HepG2 (cell line): ENCODE data around the gene KIF13A. TPM values are rescaled to one million over a fixed set of nuclear protein-coding genes. Genes with fewer than 3 reads are reported as not detected.

Experiments
- ATAC-seq: fragments of 200-7000 bp; cut with Tn5 transposase; 3 replicates; pipeline ENCODE4 v1.9.1; 2020; ENCODE audit warnings: mild to moderate bottlenecking, moderate library complexity
- BruUV-seq: library from RNA; stranded (reverse); fragments of 400-500 nt; replicated peaks from 2 replicates; lab custom pipeline; 2021; lab: Mats Ljungman, UMichigan
- CTCF ChIA-PET: fragments of 300-600 bp; formaldehyde crosslinking; extraction: SDS; loops from one replicate; lab custom pipeline; 2021; ENCODE audit warnings: low total read pairs, inconsistent platforms, low intra/inter-chr PET ratio; lab: Yijun Ruan, JAX
- POLR2A ChIA-PET: fragments of 350-600 bp; sonication (Branson Sonifier 250); formaldehyde crosslinking; loops from one replicate; lab custom pipeline; 2020; ENCODE audit warnings: antibody characterized with exemption, inconsistent platforms; lab: Yijun Ruan, JAX
- DNase-seq: peaks from one replicate; pipeline ENCODE4 v3.0.0-alpha.2; 2015; ENCODE audit warnings: low spot score
- FAIRE-seq: peaks from 3 replicates; lab custom pipeline; 2011; peaks lifted over from hg19 to GRCh38; lab: Jason Lieb, UNC
- H2AFZ ChIP-seq: one replicate; pipeline ENCODE4 v1.6.1; 2011; ENCODE audit warnings: low read length, inconsistent platforms
- H3K27ac ChIP-seq: fragments of 300-600 bp; 3 replicates; pipeline ENCODE4 v1.8.0; 2011; ENCODE audit warnings: mixed run types, mild to moderate bottlenecking, mixed read lengths, low read length, inconsistent platforms; ENCODE audit not compliant: insufficient read depth; ENCODE audit errors: extremely low read length
- H3K27me3 ChIP-seq, 2 experiments: fragments of 200-600 bp in 1 of 2; 2 replicates in 1 of 2; 3 replicates in 1 of 2; pipeline versions ENCODE4 v1.6.0 to v1.8.0; 2011; ENCODE audit warnings: low read length in 2 of 2, mild to moderate bottlenecking in 2 of 2, moderate library complexity in 2 of 2, inconsistent platforms in 1 of 2; ENCODE audit not compliant: insufficient read depth in 2 of 2, control insufficient read depth in 1 of 2
- H3K36me3 ChIP-seq, 2 experiments: fragments of 200-600 bp in 1 of 2; replicated peaks in 1 of 2; 2 replicates in 1 of 2; 3 replicates in 1 of 2; pipeline versions ENCODE4 v1.5.1 to v1.8.0; 2011; ENCODE audit warnings: low read length in 2 of 2, inconsistent platforms in 1 of 2; ENCODE audit not compliant: insufficient read depth in 2 of 2, control insufficient read depth in 1 of 2
- H3K4me1 ChIP-seq: 2 replicates; pipeline ENCODE4 v1.5.1; 2012; ENCODE audit warnings: low read length, inconsistent platforms; ENCODE audit not compliant: insufficient read depth
- H3K4me2 ChIP-seq: 2 replicates; pipeline ENCODE4 v1.6.0; 2011; ENCODE audit warnings: low read depth, low read length, inconsistent platforms
- H3K4me3 ChIP-seq, 3 experiments: fragments of 200-600 bp in 1 of 3; sonication (generic), shearing (Covaris generic) in 1 of 3; replicated peaks in 1 of 3; 2 replicates each; pipeline ENCODE4 v1.5.1; 2011 to 2016; ENCODE audit warnings: low read length in 3 of 3, inconsistent platforms in 2 of 3, low read depth in 2 of 3, mild to moderate bottlenecking in 2 of 3, control low read depth in 1 of 3, mixed read lengths in 1 of 3; ENCODE audit not compliant: insufficient read depth in 1 of 3
- H3K79me2 ChIP-seq: one replicate; pipeline ENCODE4 v1.6.1; 2011; ENCODE audit warnings: low read length, inconsistent platforms; ENCODE audit not compliant: insufficient read depth
- H3K9ac ChIP-seq: 2 replicates; pipeline ENCODE4 v1.6.0; 2011; ENCODE audit warnings: mild to moderate bottlenecking, low read depth, low read length, inconsistent platforms; ENCODE audit not compliant: insufficient read depth
- H3K9me3 ChIP-seq: 2 replicates; pipeline ENCODE4 v1.5.1; 2012; ENCODE audit warnings: mild to moderate bottlenecking, low read length
- H4K20me1 ChIP-seq: 2 replicates; pipeline ENCODE4 v1.6.0; 2011; ENCODE audit warnings: inconsistent platforms, mild to moderate bottlenecking, low read length, moderate library complexity; ENCODE audit not compliant: insufficient read depth
- GABPB1 ChIP-seq: IDR thresholded peaks from 2 replicates; pipeline ENCODE4 v1.6.1; 2016; ENCODE audit warnings: mild to moderate bottlenecking, missing genetic modification reagents, moderate library complexity, missing compliant biosample characterization
- GLI4 ChIP-seq: sonication (generic); formaldehyde crosslinking; IDR thresholded peaks from 2 replicates; pipeline ENCODE4 v1.5.1; 2020; ENCODE audit warnings: missing genetic modification reagents, mild to moderate bottlenecking, moderate library complexity, borderline replicate concordance
- ISX ChIP-seq: sonication (generic); formaldehyde crosslinking; conservative IDR thresholded peaks from 2 replicates; pipeline ENCODE4 v1.5.0; 2020; ENCODE audit warnings: missing genetic modification reagents
- KAT8 ChIP-seq: IDR thresholded peaks from 2 replicates; pipeline ENCODE4 v1.6.1; 2016; ENCODE audit warnings: missing genetic modification reagents, missing compliant biosample characterization
- KLF13 ChIP-seq: sonication (generic); formaldehyde crosslinking; IDR thresholded peaks from 2 replicates; pipeline ENCODE4 v1.4.0; 2020; ENCODE audit warnings: mild to moderate bottlenecking, missing genetic modification reagents
- MAFF ChIP-seq: IDR thresholded peaks from 2 replicates; pipeline ENCODE4 v1.6.1; 2011; ENCODE audit warnings: low read depth, low read length, improper control_type of control experiment
- PHF8 ChIP-seq: sonication (generic); formaldehyde crosslinking; IDR thresholded peaks from 2 replicates; pipeline ENCODE4 v1.5.0; 2020; ENCODE audit warnings: missing genetic modification reagents
- SALL2 ChIP-seq: sonication (generic); formaldehyde crosslinking; IDR thresholded peaks from 2 replicates; pipeline ENCODE4 v1.8.1; 2023; ENCODE audit warnings: mild to moderate bottlenecking, missing genetic modification reagents, inconsistent platforms
- SAP130 ChIP-seq: IDR thresholded peaks from 2 replicates; pipeline ENCODE4 v1.6.1; 2016; ENCODE audit warnings: low read depth
- SP5 ChIP-seq: IDR thresholded peaks from 2 replicates; pipeline ENCODE4 v1.6.1; 2016; ENCODE audit warnings: low read depth, borderline replicate concordance
- TCF7L2 ChIP-seq: IDR thresholded peaks from 2 replicates; pipeline ENCODE4 v1.6.1; 2011; ENCODE audit warnings: mild to moderate bottlenecking, low read depth, low read length, moderate library complexity
- THAP8 ChIP-seq: sonication (generic); formaldehyde crosslinking; IDR thresholded peaks from 2 replicates; pipeline ENCODE4 v1.5.1; 2020; ENCODE audit warnings: missing genetic modification reagents, mild to moderate bottlenecking, borderline replicate concordance
- XRCC5 ChIP-seq: fragments of 200-400 bp; formaldehyde crosslinking; optimal IDR thresholded peaks from 2 replicates; pipeline ENCODE3; 2017; ENCODE audit warnings: mild to moderate bottlenecking, low read length
- ZFP62 ChIP-seq: sonication (generic); formaldehyde crosslinking; IDR thresholded peaks from 2 replicates; pipeline ENCODE4 v1.4.0; 2020; ENCODE audit warnings: missing genetic modification reagents
- ZNF205 ChIP-seq: IDR thresholded peaks from 2 replicates; pipeline ENCODE4 v1.6.1; 2018; ENCODE audit warnings: missing biosample characterization, missing genetic modification reagents
- ZNF367 ChIP-seq: sonication (generic); formaldehyde crosslinking; IDR thresholded peaks from 2 replicates; pipeline ENCODE4 v1.4.0; 2020; ENCODE audit warnings: missing genetic modification reagents, borderline replicate concordance
- ZNF644 ChIP-seq: IDR thresholded peaks from 2 replicates; pipeline ENCODE4 v1.6.1; 2016; ENCODE audit warnings: low read depth
- ZNF703 ChIP-seq: sonication (generic); formaldehyde crosslinking; IDR thresholded peaks from 2 replicates; pipeline ENCODE4 v1.5.1; 2020; ENCODE audit warnings: missing genetic modification reagents, mild to moderate bottlenecking, moderate library complexity, borderline replicate concordance
- ZNF710 ChIP-seq: sonication (generic); formaldehyde crosslinking; IDR thresholded peaks from 2 replicates; pipeline ENCODE4 v1.5.0; 2020; ENCODE audit warnings: mild to moderate bottlenecking, missing genetic modification reagents, borderline replicate concordance
- ZNF891 ChIP-seq: sonication (generic); formaldehyde crosslinking; IDR thresholded peaks from 2 replicates; pipeline ENCODE4 v1.5.0; 2020; ENCODE audit warnings: mild to moderate bottlenecking, missing genetic modification reagents
- WGBS: methylation state at CpG from one replicate; pipeline ENCODE4 v1.1.6; 2017; ENCODE audit warnings: low lambda C conversion rate; 5-methylcytosine and 5-hydroxymethylcytosine counted together
- in situ Hi-C: cut with HindIII; loops from 2 replicates; pipeline ENCODE4 v1.10.0; 2017; ENCODE audit warnings: low pct_unique_long_range_greater_than_20kb; ENCODE audit not compliant: extremely low pct_ligation_motif_present
- intact Hi-C: fragments of 100-400 bp; cut with micrococcal nuclease; formaldehyde crosslinking; loops from one replicate; pipeline ENCODE4 v1.10.0; 2022; ENCODE audit not compliant: unreplicated experiment
- polyA plus RNA-seq, 8 experiments: library from polyadenylated mRNA; depleted of rRNA in 3 of 8; stranded (reverse) in 7 of 8; unstranded in 1 of 8; fragments of >200 nt; fragmentation: Illumina TruSeq in 4 of 8; extraction: Trizol in 4 of 8; gene quantifications; 2 replicates each; pipeline versions ENCODE4 v1.2.1 to v1.2.3, GENCODE V29; 2011 to 2016; ENCODE audit warnings: low read depth in 4 of 8, missing spikeins in 1 of 8, mixed read lengths in 1 of 8; ENCODE audit not compliant: insufficient read depth in 1 of 8
- total RNA-seq, 5 experiments: library from RNA; depleted of rRNA; stranded (reverse); fragments of >200 nt; fragmentation: Illumina TruSeq; extraction: Trizol; gene quantifications; 2 replicates each; pipeline ENCODE4 v1.2.3, GENCODE V29; 2016; ENCODE audit warnings: low read depth in 1 of 5

Gene KIF13A
- total and polyA plus RNA-seq, 2 of the 13 experiments (the other 11 are each of a cell fraction or from before 2014, with no cell fraction given) = 21.1 to 37.2 TPM

GRCh38 chr6:17829905-17830304 lies 157.5 kb downstream of the KIF13A start:
- DNase-seq (no peak), ATAC-seq (no peak), FAIRE-seq (no peak)
- 75% methylated on average over 3 of the region's 3 CpGs for WGBS
- no peak for TF ChIP-seq ZNF710
- TF ChIP-seq XRCC5 = no peak
- no peak for TF ChIP-seq ZNF644
- no peak for TF ChIP-seq ISX (CRISPR knock-in tag)
- no peak for TF ChIP-seq ZNF205 (CRISPR knock-in tag)
- no peak for TF ChIP-seq MAFF
- no peak for TF ChIP-seq TCF7L2
- no peak for TF ChIP-seq SP5 (CRISPR knock-in tag)
- no peak for TF ChIP-seq GLI4 (CRISPR knock-in tag)
- no peak for TF ChIP-seq ZNF891 (CRISPR knock-in tag)
- no peak for TF ChIP-seq ZNF703 (CRISPR knock-in tag)
- no peak for TF ChIP-seq THAP8
- TF ChIP-seq PHF8 (CRISPR knock-in tag) = no peak
- TF ChIP-seq KLF13 (CRISPR knock-in tag) = no peak
- TF ChIP-seq SALL2 = no peak
- no peak for TF ChIP-seq KAT8 (CRISPR knock-in tag)
- TF ChIP-seq ZNF367 (CRISPR knock-in tag) = no peak
- TF ChIP-seq GABPB1 (CRISPR knock-in tag) = no peak
- TF ChIP-seq SAP130 (CRISPR knock-in tag) = no peak
- TF ChIP-seq ZFP62 (CRISPR knock-in tag) = no peak
- Histone ChIP-seq H3K36me3 (peaks cover 12 to 67% of the 10 kb centered on the region in 2 experiments), H3K4me1 (no peaks in the 10 kb centered on the region), H3K27ac (no peak overlapping the region), H3K9ac (no peak overlapping the region), H3K9me3 (no peaks in the 10 kb centered on the region), H3K4me3 (no peak overlapping the region), H3K79me2 (no peaks in the 10 kb centered on the region), H3K27me3 (no peaks in the 10 kb centered on the region), H3K4me2 (no peak overlapping the region), H2AFZ (no peak overlapping the region), H4K20me1 (no peaks in the 10 kb centered on the region)
- in situ Hi-C loops = loop anchor here (10.0 kb wide), 1 partner anchor 295 kb away; the partner anchor contains the start of gene NHLRC1
- BruUV-seq = no TSS peak
- POLR2A ChIA-PET = no interaction called here
- CTCF ChIA-PET = no interaction called here
- intact Hi-C loops = no loop called here
